IMR-90 (cell line): ENCODE measurements around the gene GPRC5C. TPM values are rescaled to one million over a fixed set of nuclear protein-coding genes. Genes with fewer than 3 reads are reported as not detected.
A peak's percentile ranks its signal among the peaks of the same experiment; 100 is the strongest.

Experiments used
- ATAC-seq: fragments of 200-7000 bp; cut with Tn5 transposase; 2 replicates; pipeline ENCODE4 v1.9.1; 2020; ENCODE audit warnings: low read depth, mild to moderate bottlenecking, moderate library complexity
- BruUV-seq: library from RNA; stranded (reverse); fragments of 400-500 nt; replicated peaks from 2 replicates; lab custom pipeline; 2021; lab: Mats Ljungman, UMichigan
- CTCF ChIA-PET: fragments of 300-600 bp; formaldehyde crosslinking; extraction: SDS; loops from one replicate; lab custom pipeline; 2021; ENCODE audit warnings: antibody characterized with exemption; lab: Yijun Ruan, JAX
- POLR2A ChIA-PET: fragments of 300-600 bp; sonication (Branson Sonifier 250); formaldehyde crosslinking; loops from one replicate; lab custom pipeline; 2022; ENCODE audit warnings: antibody characterized with exemption; ENCODE audit not compliant: unreplicated experiment; lab: Charles Lee
- DNase-seq: peaks from one replicate; pipeline ENCODE4 v3.0.0; 2013
- H2AFZ ChIP-seq: replicated peaks from 2 replicates; pipeline ENCODE3; 2013; ENCODE audit warnings: low read length, mild to moderate bottlenecking; ENCODE audit not compliant: poor library complexity
- H2AK5ac ChIP-seq: 2 replicates; pipeline ENCODE4 v1.6.1; 2013; ENCODE audit warnings: low read depth, low read length, inconsistent platforms
- H2AK9ac ChIP-seq: replicated peaks from 2 replicates; pipeline ENCODE3; 2013; ENCODE audit warnings: mild to moderate bottlenecking, low read depth, low read length, moderate library complexity; ENCODE audit not compliant: poor library complexity
- H2BK120ac ChIP-seq: 2 replicates; pipeline ENCODE4 v1.6.1; 2013; ENCODE audit warnings: low read depth, low read length, inconsistent platforms
- H2BK15ac ChIP-seq: 3 replicates; pipeline ENCODE4 v1.6.1; 2013; ENCODE audit warnings: low read depth, low read length, inconsistent platforms
- H2BK20ac ChIP-seq: 2 replicates; pipeline ENCODE4 v1.6.1; 2013; ENCODE audit warnings: low read depth, mild to moderate bottlenecking, inconsistent platforms, low read length, moderate library complexity
- H2BK5ac ChIP-seq: 2 replicates; pipeline ENCODE4 v1.6.1; 2013; ENCODE audit warnings: mild to moderate bottlenecking, low read depth, low read length, inconsistent platforms; ENCODE audit not compliant: poor library complexity, severe bottlenecking
- H3K14ac ChIP-seq: replicated peaks from 2 replicates; pipeline ENCODE4 v1.6.1; 2013; ENCODE audit warnings: low read depth, low read length, inconsistent platforms
- H3K18ac ChIP-seq: 2 replicates; pipeline ENCODE4 v1.6.1; 2013; ENCODE audit warnings: low read depth, low read length, control low read depth
- H3K23ac ChIP-seq: 2 replicates; pipeline ENCODE4 v1.6.1; 2013; ENCODE audit warnings: low read depth, low read length, inconsistent platforms
- H3K27ac ChIP-seq: 2 replicates; pipeline ENCODE4 v1.5.1; 2013; ENCODE audit warnings: mild to moderate bottlenecking, control low read depth, low read length; ENCODE audit not compliant: insufficient read depth
- H3K27me3 ChIP-seq: 2 replicates; pipeline ENCODE4 v1.6.1; 2013; ENCODE audit warnings: low read length; ENCODE audit not compliant: control insufficient read depth, insufficient read depth
- H3K36me3 ChIP-seq: 2 replicates; pipeline ENCODE4 v1.6.1; 2013; ENCODE audit warnings: low read length, mixed read lengths; ENCODE audit not compliant: control insufficient read depth, insufficient read depth
- H3K4ac ChIP-seq: 2 replicates; pipeline ENCODE4 v1.6.1; 2013; ENCODE audit warnings: low read depth, low read length, inconsistent platforms
- H3K4me1 ChIP-seq: 2 replicates; pipeline ENCODE4 v1.6.1; 2013; ENCODE audit warnings: low read length, mixed read lengths; ENCODE audit not compliant: control insufficient read depth, insufficient read depth
- H3K4me2 ChIP-seq: 2 replicates; pipeline ENCODE4 v1.6.1; 2013; ENCODE audit warnings: low read depth, mild to moderate bottlenecking, control low read depth, low read length, moderate library complexity
- H3K4me3 ChIP-seq: 2 replicates; pipeline ENCODE4 v1.5.1; 2013; ENCODE audit warnings: low read depth, mild to moderate bottlenecking, control low read depth, low read length, moderate library complexity; ENCODE audit not compliant: insufficient read depth
- H3K56ac ChIP-seq: 2 replicates; pipeline ENCODE4 v1.6.1; 2013; ENCODE audit warnings: low read length, inconsistent platforms; ENCODE audit not compliant: insufficient read depth; ENCODE audit errors: extremely low read depth
- H3K79me1 ChIP-seq, 2 experiments: 2 replicates each; pipeline ENCODE4 v1.6.1; 2013; ENCODE audit warnings: low read length in 2 of 2, inconsistent platforms in 1 of 2, low read depth in 1 of 2
- H3K9ac ChIP-seq: 2 replicates; pipeline ENCODE4 v1.6.1; 2013; ENCODE audit warnings: low read depth, low read length, control low read depth
- H3K9me1 ChIP-seq: 2 replicates; pipeline ENCODE4 v1.6.1; 2013; ENCODE audit warnings: low read length, inconsistent platforms; ENCODE audit not compliant: insufficient read depth
- H3K9me3 ChIP-seq: 2 replicates; pipeline ENCODE4 v1.6.1; 2013; ENCODE audit warnings: low read length; ENCODE audit not compliant: control insufficient read depth, insufficient read depth
- H4K20me1 ChIP-seq: 2 replicates; pipeline ENCODE4 v1.6.1; 2013; ENCODE audit warnings: low read length, inconsistent platforms; ENCODE audit not compliant: insufficient read depth
- H4K5ac ChIP-seq: 2 replicates; pipeline ENCODE4 v1.6.1; 2013; ENCODE audit warnings: mild to moderate bottlenecking, low read depth, low read length, control low read depth
- H4K8ac ChIP-seq, 2 experiments: 2 replicates each; pipeline ENCODE4 v1.6.1; 2013; ENCODE audit warnings: low read depth in 2 of 2, low read length in 2 of 2, control low read depth in 1 of 2, inconsistent platforms in 1 of 2
- H4K91ac ChIP-seq: 2 replicates; pipeline ENCODE4 v1.6.1; 2013; ENCODE audit warnings: low read depth, low read length, inconsistent platforms; ENCODE audit not compliant: insufficient read depth
- BHLHE40 ChIP-seq: fragments of 150-350 bp; IDR thresholded peaks from 2 replicates; pipeline ENCODE4 v1.6.1; 2016; ENCODE audit warnings: mild to moderate bottlenecking, low read depth, low read length
- CEBPB ChIP-seq: IDR thresholded peaks from 2 replicates; pipeline ENCODE4 v1.6.1; 2012; ENCODE audit warnings: low read depth, low read length, improper control_type of control experiment
- CTCF ChIP-seq: conservative IDR thresholded peaks from 2 replicates; pipeline ENCODE4 v1.5.1; 2012; ENCODE audit warnings: mild to moderate bottlenecking, low read depth, low read length, improper control_type of control experiment
- FOS ChIP-seq: fragments of 150-350 bp; IDR thresholded peaks from 2 replicates; pipeline ENCODE4 v1.6.1; 2016; ENCODE audit warnings: low read depth, low read length
- MAZ ChIP-seq: IDR thresholded peaks from 2 replicates; pipeline ENCODE4 v1.6.1; 2012; ENCODE audit warnings: low read depth, mild to moderate bottlenecking, low read length, improper control_type of control experiment, moderate library complexity, borderline replicate concordance
- NFE2L2 ChIP-seq: fragments of 150-350 bp; IDR thresholded peaks from 2 replicates; pipeline ENCODE4 v1.6.1; 2016; ENCODE audit warnings: low read depth, mild to moderate bottlenecking, low read length
- POLR2A ChIP-seq: IDR thresholded peaks from 2 replicates; pipeline ENCODE4 v1.6.1; 2012; ENCODE audit warnings: mild to moderate bottlenecking, low read depth, low read length
- WGBS, 2 experiments: methylation state at CpG; one replicate each; pipeline versions ENCODE4 v1.1.5 to v1.1.7; 2013; ENCODE audit warnings: missing lambda C conversion rate in 2 of 2; ENCODE audit not compliant: insufficient read length in 1 of 2; ENCODE audit errors: extremely low coverage in 2 of 2; 5-methylcytosine and 5-hydroxymethylcytosine counted together
- dilution Hi-C: fragments of 300-500 bp; cut with HindIII; formaldehyde crosslinking; loops from one replicate; pipeline ENCODE4 v1.14.3; 2018; ENCODE audit warnings: low sequenced_read_pairs; ENCODE audit not compliant: unreplicated experiment
- in situ Hi-C: fragments of 300-500 bp; cut with MboI; formaldehyde crosslinking; loops from 3 replicates; pipeline ENCODE4 v1.14.3; 2019; ENCODE audit warnings: low sequenced_read_pairs, inconsistent platforms, mixed read lengths
- intact Hi-C: fragments of 100-400 bp; cut with micrococcal nuclease; formaldehyde crosslinking; loops from 2 replicates; pipeline ENCODE4 v1.10.0; 2022
- polyA plus RNA-seq, 3 experiments: library from polyadenylated mRNA; depleted of rRNA; stranded (reverse); fragments of >200 nt; gene quantifications; 2 replicates each; pipeline ENCODE4 v1.2.3, GENCODE V29; 2012; ENCODE audit warnings: low replicate concordance in 1 of 3
- total RNA-seq: library from RNA; depleted of rRNA; stranded (reverse); fragments of >200 nt; gene quantifications from 2 replicates; pipeline ENCODE4 v1.2.3, GENCODE V29; 2012

The GPRC5C gene
- total and polyA plus RNA-seq, 2 of the 4 experiments (the other 2 are of a cell fraction) = not detected

- dilution Hi-C loops = no loop called here
- CTCF ChIA-PET = no interaction called here
Observed at GRCh38 chr17:74403512-74404137, 28.3 kb upstream of the GPRC5C start.

More at GRCh38 chr17:74403512-74404137, 28.3 kb upstream of the GPRC5C start:
- H3K27me3 ChIP-seq = no peaks in the 10 kb centered on the region
- H3K4me2 ChIP-seq = no peak overlapping the region
- no peak overlapping the region for H3K4me3 ChIP-seq
- no peak overlapping the region for H3K9ac ChIP-seq
- no peaks in the 10 kb centered on the region for H3K79me1 ChIP-seq
- peaks cover 15% of the 10 kb centered on the region for H3K9me3 ChIP-seq
- H2BK15ac ChIP-seq = no peak overlapping the region
- in situ Hi-C loops = no loop called here
- no peaks in the 10 kb centered on the region for H3K4me1 ChIP-seq
- ATAC-seq (no peak), DNase-seq (no peak)
- H3K36me3 ChIP-seq = no peaks in the 10 kb centered on the region
- H2BK20ac ChIP-seq = no peak overlapping the region
- H3K18ac ChIP-seq = no peak overlapping the region
- no peak for TF ChIP-seq POLR2A
- no peak for TF ChIP-seq MAZ
- TF ChIP-seq CTCF = no peak
- no peak for TF ChIP-seq NFE2L2
- no peak for TF ChIP-seq FOS
- no peak for TF ChIP-seq BHLHE40
- TF ChIP-seq CEBPB = no peak
- no TSS peak for BruUV-seq
- POLR2A ChIA-PET = no interaction called here
- H4K91ac ChIP-seq = no peak overlapping the region
- no peak overlapping the region for H3K14ac ChIP-seq
- H4K20me1 ChIP-seq = no peaks in the 10 kb centered on the region
- peak overlapping the region; percentile 49 for H2AFZ ChIP-seq
- intact Hi-C loops = no loop called here
- WGBS, 2 experiments = 68% methylated on average over 8 of the region's 12 CpGs; no CpG with 5 or more reads in 1 of the 2 experiments
- no peak overlapping the region for H3K56ac ChIP-seq
- no peak overlapping the region for H3K4ac ChIP-seq
- H3K27ac ChIP-seq = no peak overlapping the region
- no peak overlapping the region for H2AK5ac ChIP-seq
- H3K23ac ChIP-seq = no peak overlapping the region
- H2BK5ac ChIP-seq = no peak overlapping the region
- H2BK120ac ChIP-seq = no peak overlapping the region
- no peaks in the 10 kb centered on the region for H3K9me1 ChIP-seq
- H4K5ac ChIP-seq = no peak overlapping the region
- no peak overlapping the region for H4K8ac ChIP-seq
- peak overlapping the region; percentile 50 for H2AK9ac ChIP-seq
